Left ventricle myocardium superior (tissue), 1 donor: ENCODE data around the gene PAPPA2. TPM values are rescaled to one million over a fixed set of nuclear protein-coding genes. Genes with fewer than 3 reads are reported as not detected.
A peak's percentile ranks its signal among the peaks of the same experiment; 100 is the strongest.
"Not testable (repeated sequence)": the region's sequence is repeated elsewhere in the genome, so short reads cannot be mapped to it uniquely, and the experiment has no call there.

Experiments
- ATAC-seq: fragments of 200-7000 bp; cut with Tn5 transposase; one replicate; pipeline ENCODE4 v1.9.1; 2020; ENCODE audit warnings: mild to moderate bottlenecking, moderate library complexity
- DNase-seq: peaks from one replicate; pipeline ENCODE4 v3.0.0-alpha.2; 2020
- intact Hi-C: fragments of 100-400 bp; cut with micrococcal nuclease; formaldehyde crosslinking; loops from one replicate; pipeline ENCODE4 v1.11.0; 2022
- total RNA-seq: library from RNA; stranded (reverse); fragmentation: NEBNext Ultra II Directional; extraction: Animal tissue kit (Norgen Biotek cat#: 25700); gene quantifications from one replicate; pipeline ENCODE4 v1.2.1, GENCODE V29; 2021
- donor health status: DM: no; HTN: yes; CAD: no; lungs with severe emphysema.

PAPPA2 gene
- total RNA-seq, 1 donor from 2014 or later, result 0.45 TPM

DNA sequence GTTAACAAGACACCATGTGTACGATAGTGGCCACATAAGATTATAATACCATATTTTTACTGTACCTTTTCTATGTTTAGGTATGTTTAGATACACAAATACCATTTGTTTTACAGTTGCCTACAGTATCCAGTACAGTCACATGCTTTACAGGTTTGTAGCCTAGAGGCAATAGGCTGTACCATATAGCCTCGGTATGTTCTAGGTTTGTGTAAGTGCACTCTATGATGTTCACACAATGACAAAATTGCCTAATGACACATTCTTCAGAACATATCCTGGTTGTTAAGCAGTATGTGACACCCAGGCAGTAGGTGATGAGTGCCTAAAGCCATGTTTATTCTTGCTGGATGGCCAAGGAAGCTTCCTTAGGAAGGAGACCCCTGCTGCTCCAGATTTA, 111.8 kb downstream of the PAPPA2 start:
- intact Hi-C loops, result no loop called here
- DNase-seq (no peak), ATAC-seq (no peak)

GRCh38 chr1:176575991-176576390, 113.0 kb downstream of the PAPPA2 start:
- ATAC-seq (no peak), DNase-seq (no peak)
- intact Hi-C loops, result no loop called here

DNA sequence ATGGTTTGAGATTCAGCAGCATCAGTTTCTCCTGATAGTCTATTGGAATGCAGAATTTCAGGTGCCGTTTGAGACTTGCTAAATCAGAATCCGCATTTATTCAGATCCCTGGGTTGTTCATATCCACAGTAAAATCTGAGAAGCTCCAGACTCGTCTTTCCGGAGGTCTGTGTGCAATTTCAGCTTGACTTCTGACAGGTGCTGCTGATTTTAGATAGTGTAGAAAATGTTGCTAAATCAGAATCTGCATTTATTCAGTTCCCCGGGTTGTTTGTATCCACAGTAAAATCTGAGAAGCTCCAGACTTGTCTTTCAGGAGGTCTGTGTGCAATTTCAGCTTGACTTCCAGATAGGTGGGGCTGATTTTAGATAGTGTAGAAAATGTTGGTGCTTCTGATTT, 113.7 kb downstream of the PAPPA2 start:
- ATAC-seq (no peak), DNase-seq (no peak)
- intact Hi-C loops, result no loop called here

GRCh38 chr1:176577646-176578197, 114.7 kb downstream of the PAPPA2 start:
- DNase-seq, result no peak
- intact Hi-C loops, result no loop called here
- ATAC-seq, result no peak

GRCh38 chr1:176579087-176579486, 116.1 kb downstream of the PAPPA2 start:
- intact Hi-C loops, result no loop called here
- DNase-seq (no peak), ATAC-seq (no peak)

DNA sequence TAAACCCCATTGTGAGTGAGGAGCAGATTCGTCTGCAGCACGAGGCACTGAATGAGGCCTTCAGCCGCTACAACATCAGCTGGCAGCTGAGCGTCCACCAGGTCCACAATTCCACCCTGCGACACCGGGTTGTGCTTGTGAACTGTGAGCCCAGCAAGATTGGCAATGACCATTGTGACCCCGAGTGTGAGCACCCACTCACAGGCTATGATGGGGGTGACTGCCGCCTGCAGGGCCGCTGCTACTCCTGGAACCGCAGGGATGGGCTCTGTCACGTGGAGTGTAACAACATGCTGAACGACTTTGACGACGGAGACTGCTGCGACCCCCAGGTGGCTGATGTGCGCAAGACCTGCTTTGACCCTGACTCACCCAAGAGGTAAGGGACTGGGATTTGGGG, 132.2 kb downstream of the PAPPA2 start:
- intact Hi-C loops, result no loop called here
- no peak for ATAC-seq

GRCh38 chr1:176601348-176601747, 138.4 kb downstream of the PAPPA2 start:
- peak; percentile 40 for ATAC-seq
- no peak for DNase-seq
- intact Hi-C loops, result no loop called here

More for the DNA sequence above, 132.2 kb downstream of the PAPPA2 start:
- no peak for DNase-seq

DNA sequence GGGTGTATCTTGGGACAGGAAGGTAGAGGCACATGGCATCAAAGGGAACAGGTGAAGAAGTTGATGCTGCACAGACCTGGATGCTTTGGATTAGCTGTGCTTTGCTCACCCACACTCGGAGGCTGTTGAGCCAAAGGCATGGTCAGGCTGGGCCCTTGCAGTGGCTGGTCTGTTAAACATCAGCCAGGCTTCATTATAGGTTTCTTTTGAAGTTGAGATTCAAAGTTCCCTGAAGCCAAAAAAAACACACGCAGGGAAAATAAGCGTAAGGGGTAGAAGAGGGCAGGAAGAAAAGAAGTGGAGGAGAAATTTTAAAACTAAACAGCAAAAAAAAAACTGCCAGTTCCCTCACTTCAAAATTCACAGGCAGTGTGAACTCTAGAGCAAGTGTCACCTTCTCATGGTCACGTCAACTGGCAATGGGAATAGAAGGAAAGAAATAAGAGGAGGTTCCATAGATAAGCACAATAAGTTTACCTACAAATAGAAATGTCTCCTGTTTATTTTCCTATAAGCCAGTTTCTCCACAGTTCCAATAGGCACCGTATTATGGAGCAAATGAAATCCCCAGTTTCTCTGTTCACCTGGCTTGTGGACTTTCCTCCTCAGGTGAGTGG, 139.5 kb downstream of the PAPPA2 start:
- no peak for DNase-seq
- intact Hi-C loops, result no loop called here
- no peak for ATAC-seq

GRCh38 chr1:176603696-176604095, 140.7 kb downstream of the PAPPA2 start:
- intact Hi-C loops, result no loop called here
- ATAC-seq (no peak), DNase-seq (no peak)

- ATAC-seq, result no peak
- DNase-seq, result no peak
- intact Hi-C loops, result no loop called here
These were observed 141.5 kb downstream of the PAPPA2 start for GRCh38 chr1:176604461-176604860.

DNA sequence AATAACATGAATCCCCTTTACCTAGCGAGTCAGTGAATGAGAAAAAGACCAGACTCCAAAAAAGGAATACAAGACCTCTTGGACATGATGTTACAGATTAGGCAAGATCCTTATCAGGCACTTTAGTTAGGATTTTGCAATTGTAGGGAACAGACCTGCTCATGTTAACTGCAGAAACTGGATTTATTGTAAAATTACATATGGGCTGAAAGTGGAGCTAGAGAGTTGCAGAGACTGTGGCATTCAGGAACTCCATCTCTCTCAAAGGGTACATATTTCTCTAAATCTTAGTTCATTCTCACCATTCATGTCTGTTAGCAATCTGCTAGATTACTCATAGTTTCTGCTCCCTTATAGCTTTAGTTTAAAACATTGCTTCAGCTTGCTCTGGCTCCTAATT, 142.2 kb downstream of the PAPPA2 start:
- ATAC-seq, result no peak
- intact Hi-C loops, result no loop called here
- DNase-seq, result no peak

DNA sequence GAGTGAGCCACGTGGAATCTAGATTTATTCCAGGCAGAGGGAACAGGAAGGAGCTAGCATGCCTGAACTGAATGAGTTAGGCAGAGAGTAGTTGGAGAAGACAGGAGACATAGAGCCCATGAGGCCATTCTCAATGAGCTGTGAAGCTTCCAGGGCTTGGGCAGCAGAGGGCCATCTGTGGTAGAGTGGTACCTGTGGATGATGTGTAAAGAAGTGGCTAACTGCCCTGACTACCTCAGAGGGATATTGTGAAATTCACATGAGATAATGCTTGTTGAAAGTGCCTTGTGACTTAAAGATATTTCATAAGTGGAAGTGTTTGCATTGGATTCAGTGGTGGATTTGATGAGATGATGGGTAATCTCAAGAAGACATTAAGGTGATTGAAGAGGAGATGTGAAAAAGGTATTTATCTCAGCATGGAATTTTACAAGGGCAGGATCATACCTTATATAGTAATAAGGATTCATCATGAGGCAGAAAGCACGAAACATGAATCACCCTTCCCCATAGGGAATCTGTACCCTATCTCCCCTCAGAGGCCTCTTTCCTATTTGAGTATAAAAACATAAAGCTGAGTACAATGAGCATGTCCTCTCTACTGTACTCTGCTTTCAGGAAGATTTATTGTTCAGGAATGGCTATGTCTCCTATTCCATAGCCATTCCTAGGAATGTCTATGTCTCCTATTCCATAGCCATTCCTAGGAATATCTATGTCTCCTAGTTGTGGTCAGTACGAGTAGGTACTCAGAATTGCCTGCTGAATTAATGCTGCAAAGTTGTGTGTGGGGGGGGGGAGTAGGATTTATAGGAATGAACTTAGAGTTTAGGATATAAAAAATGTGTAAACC, 146.8 kb downstream of the PAPPA2 start:
- no peak for ATAC-seq
- intact Hi-C loops, result no loop called here
- no peak for DNase-seq

DNA sequence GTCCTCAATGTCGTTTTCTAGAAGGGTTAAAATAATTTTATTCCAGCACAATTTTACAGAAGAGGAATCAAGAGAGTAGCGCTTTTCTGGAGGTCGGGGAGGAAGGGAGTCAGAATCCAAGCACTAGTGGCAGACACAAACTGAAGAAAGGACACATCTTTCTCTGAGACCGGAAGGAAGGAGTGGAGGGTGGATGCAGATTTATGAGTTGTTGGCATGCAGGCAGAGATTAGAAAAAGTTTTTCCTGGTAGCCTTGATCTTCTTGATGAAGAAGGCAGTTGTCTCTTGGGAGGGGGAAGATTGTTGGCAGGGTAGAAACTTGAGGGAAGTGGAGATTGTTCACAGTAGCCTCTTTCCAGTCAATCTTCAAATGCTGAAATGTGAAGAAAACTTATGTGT, 149.8 kb downstream of the PAPPA2 start:
- intact Hi-C loops, result no loop called here
- DNase-seq (no peak), ATAC-seq (no peak)

DNA sequence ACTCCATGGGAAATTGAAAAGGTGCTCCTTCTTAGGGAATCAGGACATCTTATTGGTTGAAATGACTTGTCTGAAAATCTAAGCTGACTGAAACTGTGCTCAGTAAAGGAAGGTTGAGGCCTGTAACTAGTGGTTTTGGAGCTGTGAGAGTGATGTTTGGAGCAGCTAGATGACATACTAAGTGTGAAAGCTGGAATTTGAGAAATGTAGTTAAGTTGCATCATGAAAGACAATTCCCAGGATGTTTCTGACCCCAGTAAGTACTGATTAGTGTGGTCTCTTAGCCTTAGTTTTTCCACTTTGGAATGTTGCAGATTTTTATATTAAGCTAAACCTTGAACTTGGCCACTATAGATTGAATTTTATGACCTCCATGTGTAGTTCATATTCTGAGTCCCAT, 154.9 kb downstream of the PAPPA2 start:
- intact Hi-C loops, result no loop called here
- ATAC-seq, result no peak
- no peak for DNase-seq

DNA sequence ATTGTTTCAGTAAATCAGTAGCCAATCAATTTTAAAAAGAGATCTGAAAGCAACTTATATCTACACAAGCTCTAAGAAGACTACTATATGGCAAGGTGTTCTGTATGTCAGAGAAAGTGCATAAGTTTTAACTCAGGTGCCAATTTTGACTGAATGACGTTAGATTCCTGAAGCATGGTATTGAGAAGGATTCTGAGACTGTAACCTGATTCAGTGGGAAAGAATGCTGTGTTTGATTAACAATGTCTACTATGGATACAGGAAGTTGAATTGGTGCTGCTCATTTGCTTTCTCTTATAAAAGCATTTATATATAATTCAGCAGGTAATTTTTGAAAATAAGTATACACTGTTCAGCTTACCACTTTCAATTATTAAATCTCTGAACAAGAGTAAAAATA, 156.3 kb downstream of the PAPPA2 start:
- ATAC-seq, result no peak
- DNase-seq, result no peak
- intact Hi-C loops, result no loop called here

- intact Hi-C loops, result no loop called here
- DNase-seq (no peak), ATAC-seq (no peak)
These were observed 162.4 kb downstream of the PAPPA2 start for GRCh38 chr1:176625365-176625764.

GRCh38 chr1:176626572-176627061, 163.6 kb downstream of the PAPPA2 start:
- intact Hi-C loops, result no loop called here

DNA sequence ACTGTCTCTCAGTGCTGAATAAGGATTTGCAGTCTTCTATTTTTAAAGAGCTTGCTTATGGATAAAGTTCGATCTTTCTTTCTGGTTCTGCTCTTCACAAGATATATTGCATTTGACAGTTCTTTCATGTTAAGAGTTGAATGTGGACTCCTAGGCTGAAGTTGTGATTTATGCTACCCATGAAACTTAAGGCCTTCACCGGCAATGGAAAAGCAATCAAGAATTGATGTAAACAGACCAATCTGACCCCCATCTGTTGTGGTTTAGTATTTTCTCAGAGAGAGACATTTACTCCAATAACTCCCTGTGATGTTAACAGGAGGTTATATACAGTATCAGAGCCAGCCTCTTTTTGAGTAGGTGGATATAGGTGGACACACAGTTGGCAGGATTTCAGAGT, 165.8 kb downstream of the PAPPA2 start:
- ATAC-seq (no peak), DNase-seq (no peak)
- intact Hi-C loops, result no loop called here

More at GRCh38 chr1:176626572-176627061, 163.6 kb downstream of the PAPPA2 start:
- no peak for ATAC-seq
- no peak for DNase-seq

DNA sequence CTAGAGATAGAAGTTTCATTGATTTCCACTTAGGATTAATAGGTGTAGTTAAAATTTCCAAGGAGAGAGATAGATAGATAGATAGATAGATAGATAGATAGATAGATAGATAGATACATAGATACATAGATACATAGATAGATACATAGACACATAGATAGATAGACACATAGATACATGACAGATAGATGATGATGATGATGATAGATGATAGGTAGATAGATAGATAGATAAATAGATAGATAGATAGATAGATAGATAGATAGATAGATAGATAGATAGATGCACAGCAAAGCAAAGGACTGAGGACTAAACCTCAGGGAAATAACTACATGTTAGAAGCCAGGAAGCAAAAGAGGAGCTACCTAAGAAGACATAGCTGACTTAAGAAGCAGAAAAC, 171.8 kb downstream of the PAPPA2 start:
- ATAC-seq, DNase-seq, intact Hi-C loops: not testable (repeated sequence)
